Sigmoid colon (tissue), 4 donors: ENCODE results near the gene UGT1A7.

Experiments
- EP300 ChIP-seq, 4 donors: sonication (generic); formaldehyde crosslinking; IDR thresholded peaks; one replicate each; pipeline ENCODE4 v1.6.1; 2017; ENCODE audit warnings: antibody characterized with exemption in 4 of 4
- POLR2A ChIP-seq, 2 donors: fragments of 450-650 bp; IDR thresholded peaks; one replicate each; pipeline ENCODE4 v1.6.1; 2016; ENCODE audit warnings: antibody characterized with exemption in 2 of 2, mild to moderate bottlenecking in 2 of 2, moderate library complexity in 2 of 2
- TF ChIP-seq, protein P1 (sequence below), 4 experiments: fragments of 450-650 bp in 3 of 4; fragments of 200-600 bp in 1 of 4; IDR thresholded peaks; one replicate each; pipeline ENCODE4 v1.5.1; 2016 to 2019; ENCODE audit warnings: antibody characterized with exemption in 4 of 4, mild to moderate bottlenecking in 3 of 4, moderate library complexity in 2 of 4

DNA sequence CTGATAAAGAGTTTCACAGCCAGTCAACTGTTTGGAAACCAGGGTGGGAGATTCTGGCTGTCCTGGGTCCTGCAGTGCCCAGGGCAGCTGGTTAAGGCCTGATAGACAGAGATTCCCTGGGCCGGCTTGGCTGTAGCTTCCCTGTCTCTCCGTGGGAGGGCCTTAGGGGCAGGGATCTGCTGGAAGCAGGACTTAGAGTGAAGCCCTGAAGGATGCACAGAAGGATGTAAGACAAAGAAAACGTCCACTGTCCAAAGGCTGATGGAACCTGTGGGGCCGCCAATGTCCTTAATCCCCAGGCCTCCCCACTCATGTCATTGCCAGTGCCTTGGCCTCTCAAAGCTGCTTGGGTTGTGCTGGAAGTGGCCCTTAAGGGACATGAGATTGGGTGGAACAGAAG, 129.4 kb downstream of the UGT1A7 start:
- TF ChIP-seq, protein P1, sequence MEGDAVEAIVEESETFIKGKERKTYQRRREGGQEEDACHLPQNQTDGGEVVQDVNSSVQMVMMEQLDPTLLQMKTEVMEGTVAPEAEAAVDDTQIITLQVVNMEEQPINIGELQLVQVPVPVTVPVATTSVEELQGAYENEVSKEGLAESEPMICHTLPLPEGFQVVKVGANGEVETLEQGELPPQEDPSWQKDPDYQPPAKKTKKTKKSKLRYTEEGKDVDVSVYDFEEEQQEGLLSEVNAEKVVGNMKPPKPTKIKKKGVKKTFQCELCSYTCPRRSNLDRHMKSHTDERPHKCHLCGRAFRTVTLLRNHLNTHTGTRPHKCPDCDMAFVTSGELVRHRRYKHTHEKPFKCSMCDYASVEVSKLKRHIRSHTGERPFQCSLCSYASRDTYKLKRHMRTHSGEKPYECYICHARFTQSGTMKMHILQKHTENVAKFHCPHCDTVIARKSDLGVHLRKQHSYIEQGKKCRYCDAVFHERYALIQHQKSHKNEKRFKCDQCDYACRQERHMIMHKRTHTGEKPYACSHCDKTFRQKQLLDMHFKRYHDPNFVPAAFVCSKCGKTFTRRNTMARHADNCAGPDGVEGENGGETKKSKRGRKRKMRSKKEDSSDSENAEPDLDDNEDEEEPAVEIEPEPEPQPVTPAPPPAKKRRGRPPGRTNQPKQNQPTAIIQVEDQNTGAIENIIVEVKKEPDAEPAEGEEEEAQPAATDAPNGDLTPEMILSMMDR (IDR thresholded peaks at IDR 0.05) = no peak
- TF ChIP-seq POLR2A (IDR thresholded peaks at IDR 0.05) (no peak), EP300 (IDR thresholded peaks at IDR 0.05) (no peak)
